ENCODE data around the gene JMJD6. TPM values are rescaled to one million over a fixed set of nuclear protein-coding genes. Genes with fewer than 3 reads are reported as not detected.

The JMJD6 gene
- total and polyA plus RNA-seq, 2 of the 8 experiments (the other 6 are each of a cell fraction or from before 2014, with no cell fraction given): 8.6 to 18.6 TPM

DNA sequence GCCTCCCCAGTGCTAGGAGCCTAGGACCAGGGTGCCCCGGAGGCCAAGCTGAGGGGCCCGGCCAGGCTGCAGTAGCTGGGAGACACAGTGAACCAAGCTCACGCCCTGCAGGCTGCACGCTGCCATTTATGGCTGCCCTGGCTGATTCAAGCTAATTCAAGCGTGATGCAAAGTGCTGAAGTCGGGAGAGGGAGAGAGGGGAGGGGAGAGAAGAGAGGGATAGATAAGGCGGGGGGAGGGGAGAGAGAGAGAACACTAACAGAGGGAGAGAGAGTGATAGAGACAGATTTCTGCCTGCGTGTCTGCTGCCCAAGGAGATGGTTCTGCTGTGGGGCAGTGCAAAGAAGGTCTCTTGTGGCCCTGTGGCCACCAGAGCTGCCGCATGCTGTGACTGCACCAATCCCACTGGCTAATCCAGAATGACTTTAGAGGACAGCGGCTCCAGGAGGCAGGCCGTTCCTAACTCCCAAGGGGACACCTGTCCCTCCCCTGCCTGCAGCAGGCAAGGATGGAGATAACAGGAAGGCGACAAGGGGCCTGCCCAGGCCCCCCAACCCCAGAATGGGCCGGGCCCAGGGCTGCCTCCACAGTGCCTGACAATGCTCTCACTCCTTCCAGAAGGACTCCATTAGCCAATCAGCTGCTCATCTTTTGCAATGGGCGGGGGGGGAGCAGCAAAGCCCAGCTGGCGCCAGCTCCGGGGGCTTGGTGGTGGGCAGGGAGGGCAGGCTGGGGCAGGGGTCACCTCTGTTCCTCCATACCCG, 28.5 kb downstream of the JMJD6 start:
- no peaks in the 10 kb centered on the region for H3K36me3 ChIP-seq (ENCODE audit: control insufficient read depth in 2 of 4, insufficient read depth in 4 of 4, low read length in 3 of 4)
- peak overlapping the region; percentile 28 to 36; a peak in 3 of 4 replicates for H3K4me2 ChIP-seq (ENCODE audit: insufficient read depth in 1 of 2, low read depth in 2 of 2, low read length in 2 of 2)
- TF ChIP-seq JUN (IDR thresholded peaks at IDR 0.05; ENCODE audit: low read depth, low read length) (no peak), TAF7 (optimal IDR thresholded peaks at IDR 0.05; ENCODE audit: borderline replicate concordance, low read depth, low read length) (no peak), POU5F1 (IDR thresholded peaks at IDR 0.05; ENCODE audit: low read depth, low read length) (no peak), SIN3A (conservative IDR thresholded peaks at IDR 0.05 in 1 of 2, IDR thresholded peaks at IDR 0.05 in 1 of 2; ENCODE audit: low read depth in 1 of 2, low read length in 2 of 2) (no peak), YY1 (IDR thresholded peaks at IDR 0.05; ENCODE audit: low read depth, low read length) (peak; percentile 27; the same call in 1 of the 2 replicates), EZH2 (IDR thresholded peaks at IDR 0.05; ENCODE audit: low read depth, low read length, severe bottlenecking) (no peak), BRCA1 (IDR thresholded peaks at IDR 0.05; ENCODE audit: low read depth, low read length) (no peak), EGR1 (IDR thresholded peaks at IDR 0.05; ENCODE audit: borderline replicate concordance, low read depth, low read length) (no peak), SUZ12 (IDR thresholded peaks at IDR 0.05; ENCODE audit: low read length) (no peak), FOSL1 (IDR thresholded peaks at IDR 0.05; ENCODE audit: insufficient read depth, low read depth, low read length) (no peak), ASH2L (IDR thresholded peaks at IDR 0.05; ENCODE audit: low read length) (peak; percentile 27), TEAD4 (IDR thresholded peaks at IDR 0.05; ENCODE audit: low read depth, low read length) (no peak)

More for the DNA sequence above, 28.5 kb downstream of the JMJD6 start:
- Histone ChIP-seq H3K27me3 (replicated peaks in 1 of 4; ENCODE audit: control insufficient read depth in 3 of 4, extremely low read depth in 1 of 4, insufficient read depth in 3 of 4, low read length in 3 of 4) (no peaks in the 10 kb centered on the region), H4K8ac (ENCODE audit: extremely low read depth, insufficient read depth, low read length) (no peak overlapping the region), H3K4me3 (ENCODE audit: extremely low read depth in 1 of 4, insufficient read depth in 2 of 4, low read depth in 3 of 4, low read length in 4 of 4) (no peak overlapping the region), H3K4me1 (replicated peaks in 1 of 4; ENCODE audit: control insufficient read depth in 3 of 4, insufficient read depth in 4 of 4, low read length in 3 of 4) (peaks cover 0 to 29% (median 23%) of the 10 kb centered on the region in 4 experiments; a peak in 6 of 7 replicates), H2BK15ac (ENCODE audit: low read length) (0 out of 2 replicates have a peak overlapping the region, but pooled peaks have one; percentile 72), H2AFZ (ENCODE audit: low read length) (peak overlapping the region; percentile 8; the same call in 1 of the 2 replicates), H3K23ac (ENCODE audit: insufficient read length) (no peak overlapping the region), H2BK5ac (ENCODE audit: low read depth, low read length) (no peak overlapping the region), H3K9ac (replicated peaks in 1 of 4; ENCODE audit: extremely low read depth in 1 of 4, low read depth in 3 of 4, low read length in 3 of 4) (no peak overlapping the region), H4K20me1 (replicated peaks in 1 of 2; ENCODE audit: control insufficient read depth in 1 of 2, insufficient read depth in 2 of 2, low read length in 2 of 2) (no peaks in the 10 kb centered on the region), H3K9me3 (ENCODE audit: insufficient read depth in 2 of 2, low read depth in 1 of 2, low read length in 1 of 2) (no peaks in the 10 kb centered on the region), H3K23me2 (ENCODE audit: low read depth, low read length) (no peaks in the 10 kb centered on the region), H3K14ac (ENCODE audit: insufficient read length) (no peak overlapping the region), H2BK120ac (replicated peaks; ENCODE audit: low read depth, low read length) (no peak overlapping the region), H2BK20ac (ENCODE audit: low read length) (no peak overlapping the region), H3K79me2 (ENCODE audit: control insufficient read depth in 1 of 2, insufficient read depth in 2 of 2, low read length in 2 of 2) (no peaks in the 10 kb centered on the region), H4K91ac (replicated peaks; ENCODE audit: insufficient read length, low read length) (no peak overlapping the region), H4K5ac (ENCODE audit: insufficient read length, low read depth, low read length) (no peak overlapping the region), H3K79me1 (ENCODE audit: low read depth, low read length) (peaks cover 3% of the 10 kb centered on the region; the same call in 1 of the 2 replicates), H3K56ac (replicated peaks; ENCODE audit: insufficient read length, low read depth, low read length) (no peak overlapping the region), H2AK5ac (ENCODE audit: low read depth, low read length) (peak overlapping the region; percentile 19; the same call in 1 of the 2 replicates), H3K18ac (ENCODE audit: extremely low read depth, low read length) (peak overlapping the region; percentile 78), H3K4ac (replicated peaks; ENCODE audit: insufficient read length, low read depth, low read length) (peak overlapping the region; percentile 45), H3K27ac (ENCODE audit: low read depth, low read length) (no peak overlapping the region), H2BK12ac (ENCODE audit: low read depth, low read length) (peak overlapping the region; percentile 9; the same call in 1 of the 2 replicates)
- no peak for FAIRE-seq
- ChIA-PET CTCF (ENCODE audit: partially characterized antibody) (interaction anchor here (0.7 to 5.6 kb wide), 10 partner anchors 9 to 1299 kb away, joined by 3 to 43 read pairs (median 4); partner anchors contain the start of gene MXRA7), POLR2A (ENCODE audit: partially characterized antibody) (interaction anchor here (0.8 to 1.6 kb wide), 7 partner anchors 11 to 141 kb away, joined by 3 to 7 read pairs (median 4); partner anchors contain the start of gene MXRA7)
- DNase-seq (ENCODE audit: low read depth in 1 of 2, low spot score in 2 of 2): no peak
- 57% methylated on average over 14 of the region's 17 CpGs; no CpG with 5 or more reads in 1 of the 2 experiments for WGBS, 2 experiments (ENCODE audit: extremely low coverage in 1 of 2, insufficient coverage in 1 of 2, insufficient read length in 1 of 2, insufficient replicate concordance in 2 of 2, low coverage in 1 of 2, low lambda C conversion rate in 2 of 2, missing lambda C conversion rate in 1 of 2)

Data from H1 (cell line).